Erythroblast (primary cell): ENCODE measurements around the gene FMN1.

Source experiments
- GATA1 ChIP-seq: IDR thresholded peaks from 2 replicates; pipeline ENCODE4 v1.6.1; 2011; ENCODE audit warnings: low read depth, mild to moderate bottlenecking, control low read depth, low read length, moderate library complexity
- POLR2A ChIP-seq: IDR thresholded peaks from 2 replicates; pipeline ENCODE4 v1.6.1; 2011; ENCODE audit warnings: mild to moderate bottlenecking, low read length

GRCh38 chr15:32877252-32878019, 317.1 kb downstream of the FMN1 start:
- TF ChIP-seq POLR2A (no peak), GATA1 (no peak)
